Measurements from ENCODE around the gene DVL3.
"Not testable (repeated sequence)": the region's sequence is repeated elsewhere in the genome, so short reads cannot be mapped to it uniquely, and the experiment has no call there.

The DVL3 gene

DNA sequence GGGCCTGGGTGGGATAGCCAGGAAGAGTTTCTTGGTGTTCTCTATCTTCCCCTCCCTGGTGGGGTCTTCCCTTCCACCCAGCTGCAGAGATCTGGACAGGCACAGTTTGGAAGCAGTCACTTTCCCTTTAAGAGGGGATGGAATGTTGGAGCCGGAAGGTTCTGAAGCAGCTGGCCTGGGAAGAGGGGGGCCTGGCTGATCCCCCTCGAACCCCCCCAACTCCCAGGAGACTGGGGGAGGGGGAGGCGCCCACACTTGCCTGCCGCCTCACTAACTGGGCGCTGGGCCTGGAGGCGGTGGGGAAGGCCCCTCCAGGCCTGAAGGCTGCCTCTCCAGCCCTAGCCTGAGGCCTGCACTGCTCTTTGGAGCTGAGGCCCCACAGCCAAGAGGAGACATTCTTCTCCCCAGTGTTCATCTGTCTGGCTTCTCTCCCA, 1.4 kb downstream of the DVL3 start:
- DNase-seq = no peak

DNA sequence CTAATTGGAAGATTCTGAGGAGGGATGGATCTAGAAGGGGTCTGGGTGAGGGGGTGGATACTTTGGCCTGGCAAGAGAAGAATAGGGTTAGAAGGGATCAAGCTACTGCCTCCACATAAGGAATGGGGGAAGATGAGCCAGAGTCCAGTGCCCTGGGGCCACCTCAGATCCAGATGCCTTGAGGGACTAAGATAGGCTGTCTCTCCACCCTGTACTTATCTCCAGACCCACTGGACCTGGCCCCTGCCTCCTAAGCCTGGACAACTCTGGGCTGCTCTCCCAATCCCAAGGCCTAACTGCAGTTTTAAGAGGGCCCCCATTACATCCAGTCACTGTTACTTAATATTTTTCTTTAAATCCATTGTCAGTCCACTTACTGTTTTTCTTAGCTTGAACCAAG, 2.0 kb downstream of the DVL3 start:
- DNase-seq = no peak

DNA sequence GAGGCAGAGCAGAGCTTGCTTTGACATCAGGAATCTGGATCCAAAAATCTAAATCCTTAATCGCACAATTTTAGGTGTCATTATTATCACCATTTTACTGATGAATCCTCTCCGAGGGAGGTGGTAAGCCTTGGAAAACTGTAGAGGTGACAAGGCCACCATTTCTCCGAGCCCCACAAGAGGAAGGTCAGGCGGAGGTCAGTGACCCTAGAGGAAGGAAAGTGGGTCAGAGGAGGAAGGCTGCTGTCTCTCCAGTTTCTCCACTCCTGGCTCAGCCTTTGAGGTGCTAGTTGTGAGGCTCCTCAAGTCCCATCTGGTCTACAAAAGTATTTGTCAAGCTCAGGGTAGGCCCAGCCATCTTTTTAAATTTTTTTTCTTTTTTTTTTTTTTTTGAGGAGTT, 3.2 kb downstream of the DVL3 start:
- no peak for DNase-seq

DNA sequence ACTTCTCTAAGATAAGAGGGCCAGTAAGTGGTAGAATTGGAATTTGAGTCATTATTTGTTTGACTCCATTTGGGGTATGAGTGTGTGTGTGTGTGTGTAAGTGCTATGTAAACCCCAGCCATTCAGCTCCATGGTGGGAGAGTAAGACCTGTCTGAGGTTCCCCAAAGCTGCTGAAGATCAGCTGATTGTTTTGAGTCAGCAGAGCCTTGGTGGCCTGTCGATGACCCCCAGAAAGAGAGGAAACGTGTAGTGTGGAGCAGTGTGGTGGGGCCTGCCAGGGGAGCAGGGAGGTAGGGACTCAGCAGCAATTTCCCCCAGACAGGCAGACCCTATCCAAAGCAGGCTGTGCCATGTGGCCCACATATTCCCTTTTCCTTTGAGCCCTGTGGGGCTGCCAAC, 5.3 kb downstream of the DVL3 start:
- no peak for DNase-seq

DNA sequence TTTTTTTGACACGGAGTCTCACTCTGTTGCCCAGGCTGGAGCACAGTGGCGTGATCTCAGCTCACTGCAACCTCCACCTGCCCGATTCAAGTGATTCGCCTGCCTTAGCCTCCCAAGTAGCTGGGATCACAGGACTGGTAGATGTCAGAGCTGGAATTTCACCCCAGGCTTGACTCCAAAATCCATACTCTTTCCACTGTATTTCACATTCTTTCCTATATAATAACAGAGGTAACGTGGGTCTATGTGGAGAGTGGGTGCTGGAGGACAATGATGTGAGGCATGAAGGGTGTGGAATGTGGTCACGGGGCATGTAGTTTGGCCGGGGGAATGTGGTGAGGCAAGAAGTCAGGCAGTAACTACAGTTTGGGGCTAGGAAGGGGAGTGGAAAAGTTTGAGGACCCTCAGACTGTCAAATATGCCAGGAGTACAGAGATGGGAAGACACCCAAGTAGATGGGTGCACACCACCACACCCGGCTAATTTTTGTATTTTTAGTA, 7.4 kb downstream of the DVL3 start:
- DNase-seq = not testable (repeated sequence)

DNA sequence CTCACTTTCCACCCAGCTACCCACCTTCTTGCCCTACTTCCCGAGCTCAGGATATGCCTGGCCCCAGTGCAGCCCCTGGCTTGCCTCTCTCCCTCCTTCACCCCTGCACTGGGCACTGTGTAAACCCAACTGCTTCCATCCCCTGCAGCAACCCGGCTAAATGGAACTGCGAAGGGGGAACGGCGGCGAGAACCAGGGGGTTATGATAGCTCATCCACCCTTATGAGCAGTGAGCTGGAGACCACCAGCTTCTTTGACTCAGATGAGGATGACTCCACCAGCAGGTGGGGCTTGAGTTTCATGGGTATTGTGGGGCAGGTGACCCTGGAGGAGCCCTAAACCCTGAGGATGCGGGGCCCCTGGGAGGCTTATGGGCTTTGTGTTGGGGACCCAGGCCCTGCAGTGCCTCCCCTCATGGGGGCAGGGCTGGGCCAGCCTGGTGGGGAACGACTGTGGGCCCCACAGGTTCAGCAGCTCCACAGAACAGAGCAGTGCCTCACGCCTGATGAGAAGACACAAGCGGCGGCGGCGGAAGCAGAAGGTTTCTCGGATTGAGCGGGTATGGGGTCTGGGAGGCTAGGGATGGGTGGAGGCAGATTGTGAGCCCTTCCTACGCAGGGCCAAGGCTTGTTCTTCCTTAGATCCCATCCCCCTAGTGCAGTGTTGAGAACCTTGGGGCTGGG, 9.6 kb downstream of the DVL3 start:
- DNase-seq = no peak

DNA sequence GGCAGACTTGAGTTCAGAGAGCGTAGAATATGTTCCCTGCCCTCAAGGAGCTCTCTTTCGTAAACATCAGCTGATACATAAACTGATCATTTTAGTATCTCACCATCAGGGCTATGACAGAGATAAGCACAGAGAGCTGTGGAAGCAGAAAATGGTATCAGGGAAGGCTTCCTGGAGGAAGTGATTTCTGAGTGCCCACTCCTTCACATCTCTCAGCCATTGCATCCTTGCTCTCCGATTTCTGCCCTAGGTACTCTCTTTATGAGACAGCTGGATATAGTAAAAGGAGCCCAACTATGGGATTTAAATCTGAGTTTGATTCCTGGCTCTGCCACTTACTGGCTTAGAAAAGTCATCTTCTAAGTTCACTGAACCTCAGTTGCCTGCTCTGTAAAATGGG, 10.4 kb downstream of the DVL3 start:
- DNase-seq = no peak

DNA sequence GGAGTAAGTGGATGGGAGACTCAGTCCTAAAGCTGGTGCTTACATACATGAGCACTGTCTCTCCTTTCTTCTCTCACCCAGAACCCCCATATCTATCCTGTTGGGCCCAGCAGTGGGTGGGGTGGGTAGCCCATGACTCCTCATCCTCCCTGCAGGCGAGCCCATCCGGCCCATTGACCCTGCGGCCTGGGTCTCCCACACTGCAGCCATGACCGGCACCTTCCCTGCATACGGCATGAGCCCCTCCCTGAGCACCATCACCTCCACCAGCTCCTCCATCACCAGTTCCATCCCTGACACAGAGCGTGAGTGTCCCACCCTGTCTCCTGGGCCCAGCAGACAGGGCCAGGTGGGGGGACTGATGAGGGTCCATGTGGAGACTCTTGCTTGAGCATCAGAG, 11.5 kb downstream of the DVL3 start:
- no peak for DNase-seq

DNA sequence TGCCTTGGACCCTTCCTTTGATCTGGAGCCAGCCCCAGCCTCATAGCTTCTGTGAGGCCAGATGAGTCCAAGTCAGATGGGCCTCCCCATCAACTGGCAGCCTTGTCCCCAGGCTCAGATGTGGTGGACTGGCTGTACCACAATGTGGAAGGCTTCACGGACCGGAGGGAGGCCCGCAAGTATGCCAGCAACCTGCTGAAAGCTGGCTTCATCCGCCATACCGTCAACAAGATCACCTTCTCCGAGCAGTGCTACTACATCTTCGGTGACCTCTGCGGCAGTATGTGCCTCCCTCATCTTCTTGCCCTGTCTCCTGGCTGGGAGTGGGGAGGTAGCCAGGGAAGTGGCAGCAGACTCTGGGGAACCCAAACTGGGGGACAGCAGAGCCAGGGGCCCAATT, 12.6 kb downstream of the DVL3 start:
- no peak for DNase-seq

DNA sequence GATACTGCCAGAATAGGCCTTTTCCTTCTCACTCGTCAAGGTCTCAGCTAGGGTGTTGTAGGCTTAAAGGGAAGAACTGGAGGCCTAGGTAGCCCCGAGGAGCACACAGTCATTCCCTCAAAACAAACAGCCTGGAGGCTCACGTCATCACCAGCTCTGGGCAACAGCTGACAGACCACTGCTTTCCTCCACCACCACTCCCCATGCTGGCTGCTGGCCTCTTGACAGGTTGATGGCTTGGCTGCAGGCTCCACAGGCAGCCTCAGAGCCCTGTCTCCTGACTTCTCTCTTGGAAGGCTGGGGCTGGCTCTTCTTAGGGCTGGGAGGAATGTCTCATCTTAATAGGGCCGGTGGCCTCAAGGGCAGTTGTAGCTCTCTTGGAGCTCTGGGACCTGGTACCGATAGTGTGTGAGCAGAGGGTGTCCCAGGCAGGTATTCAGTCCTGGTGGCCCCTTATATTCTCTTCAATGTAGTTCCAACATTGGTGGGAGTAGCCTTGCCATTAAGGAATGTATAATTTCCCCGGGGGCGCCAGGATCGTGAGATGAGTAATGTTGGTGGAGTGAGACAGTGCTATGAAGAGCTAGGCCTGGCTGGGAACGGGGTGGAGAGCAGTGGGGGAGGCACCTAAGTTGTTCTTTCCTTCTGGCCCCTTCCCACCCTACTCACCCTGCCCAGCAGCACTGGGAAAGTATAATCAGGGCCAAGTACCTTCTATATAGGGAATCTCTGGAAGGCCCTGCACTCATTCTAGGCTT, 13.4 kb downstream of the DVL3 start:
- no peak for DNase-seq

DNA sequence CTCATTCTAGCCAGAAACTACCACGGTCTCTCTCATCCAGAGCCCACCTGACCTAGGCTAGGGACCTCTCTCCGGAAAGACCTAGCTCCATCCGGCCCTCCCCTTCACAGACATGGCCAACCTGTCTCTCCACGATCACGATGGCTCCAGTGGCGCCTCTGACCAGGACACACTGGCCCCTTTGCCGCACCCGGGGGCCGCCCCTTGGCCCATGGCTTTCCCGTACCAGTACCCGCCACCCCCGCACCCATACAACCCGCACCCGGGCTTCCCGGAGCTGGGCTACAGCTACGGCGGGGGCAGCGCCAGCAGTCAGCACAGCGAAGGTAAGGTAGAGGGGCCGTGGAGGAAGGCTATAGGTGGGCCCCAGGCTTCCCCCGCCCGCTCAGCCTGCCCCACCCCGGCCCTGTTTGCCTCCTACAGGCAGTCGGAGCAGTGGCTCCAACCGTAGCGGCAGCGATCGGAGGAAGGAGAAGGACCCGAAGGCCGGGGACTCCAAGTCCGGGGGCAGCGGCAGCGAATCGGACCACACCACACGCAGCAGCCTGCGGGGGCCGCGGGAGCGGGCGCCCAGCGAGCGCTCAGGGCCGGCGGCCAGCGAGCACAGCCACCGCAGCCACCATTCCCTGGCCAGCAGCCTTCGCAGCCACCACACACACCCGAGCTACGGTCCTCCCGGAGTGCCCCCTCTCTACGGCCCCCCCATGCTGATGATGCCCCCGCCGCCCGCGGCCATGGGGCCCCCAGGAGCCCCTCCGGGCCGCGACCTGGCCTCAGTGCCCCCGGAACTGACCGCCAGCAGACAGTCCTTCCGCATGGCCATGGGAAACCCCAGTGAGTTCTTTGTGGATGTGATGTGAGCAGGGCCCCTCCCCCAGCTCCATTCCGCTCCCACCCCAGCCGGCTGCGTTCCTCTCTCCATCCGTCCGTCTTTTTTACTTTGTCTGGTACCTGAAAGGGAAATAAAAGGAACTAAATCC, 15.0 kb downstream of the DVL3 start:
- no peak for DNase-seq

DNA sequence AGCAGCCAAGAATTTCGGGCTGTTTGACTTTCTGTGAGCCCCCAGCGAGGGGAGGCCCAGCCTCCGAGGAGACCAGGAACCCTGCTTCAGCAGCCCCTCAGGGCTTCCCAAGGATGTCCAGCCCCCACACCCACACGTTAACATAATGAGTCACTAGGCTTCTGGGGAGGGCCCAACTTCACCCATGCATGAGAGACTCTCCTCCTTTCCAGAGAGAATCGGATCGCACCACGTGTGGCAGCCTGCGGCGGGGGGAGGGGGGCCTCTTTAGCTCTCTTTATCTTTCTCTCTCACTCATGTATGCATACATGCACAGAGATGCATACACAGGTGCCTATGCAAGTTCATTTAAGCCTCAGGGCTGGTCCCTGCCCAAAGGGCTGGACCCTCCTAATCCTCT, 16.4 kb downstream of the DVL3 start:
- DNase-seq = no peak

DNA sequence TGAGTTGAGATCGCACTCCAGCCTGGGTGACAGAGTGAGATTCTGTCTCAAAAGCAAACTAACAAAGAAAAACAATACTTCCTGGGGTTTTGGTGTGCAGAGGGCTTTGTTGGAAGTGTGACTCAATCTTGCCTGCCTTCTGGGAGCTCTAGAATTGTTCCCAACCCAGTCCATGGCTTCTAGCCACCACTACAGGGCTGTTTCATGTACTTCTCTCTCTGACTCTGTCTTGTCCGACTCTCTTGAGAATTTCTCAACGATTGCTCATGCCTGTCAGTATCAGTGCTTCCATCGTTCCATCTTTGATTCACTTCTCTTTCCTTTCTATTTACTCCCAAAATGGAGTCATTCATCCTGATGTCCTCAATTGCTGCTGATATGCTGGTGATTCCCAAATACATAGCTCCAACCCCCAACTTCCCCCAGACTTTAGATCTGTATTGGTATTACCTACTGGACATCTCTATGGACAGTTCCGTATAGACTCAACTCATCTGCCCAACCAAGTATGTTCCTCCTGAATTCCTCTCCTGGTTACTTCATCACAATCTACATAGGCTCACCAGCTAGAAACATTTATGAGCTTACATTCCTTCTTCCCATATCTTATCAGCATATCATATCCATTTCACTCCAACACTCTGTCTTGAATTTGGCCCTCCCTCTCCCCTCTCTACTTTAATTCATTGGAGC, 17.6 kb downstream of the DVL3 start:
- DNase-seq = no peak

DNA sequence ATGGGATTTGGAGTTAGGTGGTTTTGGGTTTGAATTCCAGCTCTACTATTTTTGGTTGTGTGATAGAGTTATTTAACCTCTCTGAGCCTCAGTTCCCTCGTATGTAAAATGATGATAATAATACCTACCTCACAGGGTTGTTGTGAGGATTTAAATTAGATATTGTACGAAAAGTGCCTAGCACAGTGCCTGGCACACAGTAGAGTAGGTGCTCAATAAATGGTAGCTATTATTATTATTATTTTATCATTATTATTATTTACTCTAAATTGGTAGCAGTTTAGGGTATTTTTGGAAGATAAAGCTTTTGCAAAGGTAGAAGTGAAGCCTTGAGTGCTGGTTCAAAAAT, 18.2 kb downstream of the DVL3 start:
- no peak for DNase-seq

DNA sequence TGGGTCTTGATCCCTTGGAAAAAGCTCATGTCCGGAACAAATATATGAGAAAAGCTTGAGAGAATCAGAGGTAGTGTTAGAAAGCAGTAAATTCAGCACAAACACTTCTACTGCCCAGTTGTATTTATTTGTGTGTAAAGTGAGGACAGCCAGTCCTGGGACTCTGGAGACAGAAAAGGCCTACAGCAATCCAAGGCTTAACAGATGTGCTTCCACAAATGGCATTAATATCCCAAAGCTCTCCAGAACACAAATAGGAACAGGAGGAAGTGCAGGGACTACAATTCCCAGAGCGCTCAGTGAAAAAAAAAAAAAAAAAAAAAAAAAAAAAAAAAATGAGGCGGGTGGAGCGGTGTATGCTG, 19.1 kb downstream of the DVL3 start:
- no peak for DNase-seq

DNA sequence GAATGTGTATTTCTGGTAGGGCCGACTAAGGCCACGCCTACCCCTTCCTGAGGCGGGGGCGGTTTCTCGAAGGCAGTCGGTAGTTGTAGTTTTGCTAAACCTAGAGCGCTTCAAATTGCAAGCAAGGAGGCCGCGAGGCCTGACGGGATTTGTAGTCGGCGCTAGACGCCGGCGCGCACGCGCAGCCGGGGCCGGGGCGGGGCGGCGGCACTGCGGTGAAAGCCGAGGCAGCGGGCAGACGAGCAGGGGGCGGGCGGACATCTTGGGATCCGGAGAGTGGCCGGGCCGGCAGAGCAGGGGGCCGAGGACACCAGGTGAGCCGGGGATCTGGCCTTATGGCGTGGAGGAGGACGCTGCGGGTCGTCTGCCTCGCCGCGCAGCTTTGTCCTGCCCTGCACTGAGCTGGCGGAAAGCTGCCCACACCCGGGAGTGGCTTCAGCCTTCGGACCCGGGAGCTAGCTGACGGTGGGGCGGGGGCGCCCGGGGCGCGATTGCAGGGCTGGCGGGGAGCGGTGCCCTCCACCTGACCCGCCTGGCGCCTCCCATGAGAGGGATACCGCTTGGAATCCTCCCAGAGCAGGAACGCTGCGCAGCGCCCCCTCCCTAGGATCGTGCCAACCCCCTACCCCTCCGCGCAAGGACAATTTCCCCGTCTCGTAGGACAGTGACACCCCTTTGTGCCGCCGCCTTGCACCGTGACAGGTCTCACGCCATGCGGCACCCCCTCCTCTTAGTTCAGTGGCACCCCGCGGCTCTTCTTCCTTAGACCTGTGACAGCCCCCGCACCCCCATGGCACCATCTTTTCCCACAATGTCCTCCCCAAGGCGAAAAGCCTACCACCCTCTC, 19.7 kb downstream of the DVL3 start, which contains the start of gene AP2M1:
TSS of gene AP2M1 (plus strand) at position 210 of the 847 bp plus-strand sequence. CDS start 2,139 bp downstream, outside the sequence.
- peak; percentile 88 to 95 (median 90) for DNase-seq

DNA sequence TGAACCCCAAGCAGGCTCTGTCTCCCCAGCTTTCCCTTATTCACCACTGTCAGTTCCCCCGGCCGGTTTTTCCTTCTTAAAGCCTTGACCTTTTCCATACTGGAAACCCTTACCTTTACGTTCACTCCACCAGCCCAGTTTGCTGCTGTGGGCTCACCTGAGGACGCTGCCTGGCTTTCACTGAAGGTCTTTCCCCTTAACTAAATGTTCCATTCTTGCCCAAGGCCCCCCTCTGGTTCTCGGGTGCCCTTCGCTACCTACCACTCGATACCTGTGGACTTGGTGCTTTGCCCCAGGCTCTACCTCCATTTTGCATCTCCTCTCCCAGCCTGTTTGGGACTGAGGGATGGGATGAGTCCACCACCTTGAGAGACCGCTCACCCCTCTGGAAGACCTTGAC, 20.3 kb downstream of the DVL3 start:
- no peak for DNase-seq

DNA sequence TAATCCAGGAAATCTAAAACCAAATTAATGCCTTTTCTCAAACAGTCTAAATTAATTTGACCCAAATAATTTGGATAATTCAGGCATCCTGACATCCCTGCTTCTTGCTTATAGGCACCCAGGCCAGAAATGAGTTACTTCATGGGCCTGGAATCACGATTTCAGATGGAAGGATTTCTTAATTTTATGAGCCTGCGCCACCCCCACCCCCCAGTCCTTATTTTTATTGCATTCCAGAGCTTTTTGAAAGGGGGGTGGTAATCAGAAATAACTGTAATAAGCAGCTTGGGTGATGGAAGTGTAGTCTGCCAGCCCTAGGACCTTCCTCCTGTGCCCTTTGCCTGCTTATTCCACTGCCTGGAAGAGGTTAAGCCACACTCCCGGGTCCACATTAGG, 20.8 kb downstream of the DVL3 start:
- no peak for DNase-seq

DNA sequence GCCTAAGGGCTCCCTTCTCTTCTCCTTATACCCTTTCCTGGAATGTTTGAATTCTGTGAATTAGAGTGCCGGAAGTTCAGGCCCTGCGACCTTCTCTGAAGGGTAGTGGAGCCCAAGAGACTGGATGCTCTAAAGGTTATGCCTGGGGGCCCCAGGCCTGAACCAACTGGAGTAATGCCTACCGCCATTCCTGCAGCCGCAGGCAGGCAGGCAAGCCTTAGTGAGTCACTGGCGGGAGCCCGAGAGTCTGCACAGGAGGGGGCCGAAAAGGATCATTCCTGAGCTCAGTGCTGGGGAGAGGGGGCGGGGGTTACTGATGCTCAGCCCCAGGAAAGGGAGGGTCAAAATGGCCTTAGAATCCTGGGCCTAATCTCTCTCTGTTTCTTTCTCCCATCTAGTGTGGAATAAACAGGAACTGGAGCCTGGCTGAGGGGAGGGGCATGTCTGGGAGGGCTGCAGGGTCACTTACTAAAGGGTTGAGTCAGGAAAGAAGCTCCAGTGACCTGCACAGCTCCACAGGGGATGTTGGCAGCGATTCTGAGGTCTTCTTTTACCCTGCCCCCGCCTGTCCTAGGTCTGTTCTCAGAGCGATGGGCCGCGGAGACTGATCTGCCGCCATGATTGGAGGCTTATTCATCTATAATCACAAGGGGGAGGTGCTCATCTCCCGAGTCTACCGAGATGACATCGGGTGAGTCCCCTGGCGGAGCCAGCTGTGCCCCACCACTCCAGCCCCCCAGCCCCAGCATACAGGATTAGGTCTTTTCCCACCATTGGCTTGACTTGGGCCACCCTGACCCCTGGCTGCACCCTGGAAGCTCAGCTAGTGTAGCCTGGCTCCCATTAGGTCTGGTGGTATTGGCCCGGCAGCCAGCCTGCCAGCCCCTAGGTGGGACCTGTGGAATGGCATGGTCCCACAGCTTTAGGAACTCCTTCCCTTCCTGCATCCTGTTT, 21.5 kb downstream of the DVL3 start:
- DNase-seq = no peak

DNA sequence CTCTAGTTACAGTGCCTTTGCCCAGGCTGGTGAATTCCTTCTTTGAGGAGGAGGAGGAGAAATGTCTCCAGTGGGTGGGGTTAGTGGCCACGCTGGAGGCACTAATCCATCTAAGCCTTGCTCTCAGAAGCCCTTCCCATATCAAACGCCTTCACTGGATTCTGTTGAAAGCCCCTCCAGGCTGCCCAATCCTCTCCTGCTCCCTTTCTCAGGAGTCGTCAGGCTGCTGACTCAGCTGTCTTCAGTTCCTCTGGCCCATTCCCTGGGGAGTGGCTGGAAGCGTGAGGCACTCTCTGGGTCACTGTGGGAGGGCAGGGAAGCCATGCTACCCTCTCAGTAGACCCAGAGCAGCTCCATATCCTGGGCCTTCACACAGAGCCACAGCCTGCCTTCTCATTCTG, 22.2 kb downstream of the DVL3 start:
- no peak for DNase-seq
